OCI-LY3 (cell line): Measurements from ENCODE around the gene DKK3.

Source experiments
- CTCF ChIP-seq: fragments of 200-600, 300-600 bp; sonication (generic); IDR thresholded peaks from 2 replicates; pipeline ENCODE4 v1.5.1; 2014; ENCODE audit warnings: antibody characterized with exemption, low read length, low read depth
- EZH2phosphoT487 ChIP-seq: fragments of 200-600 bp; shearing (Covaris generic); IDR thresholded peaks from 2 replicates; pipeline ENCODE4 v1.6.1; 2018; ENCODE audit warnings: antibody characterized with exemption, mixed run types, low read depth

- TF ChIP-seq CTCF = no peak
- TF ChIP-seq EZH2phosphoT487 = no peak
These were observed 52.4 kb downstream of the DKK3 start for GRCh38 chr11:11956006-11956405.
